HG02884 (cell line): ENCODE data around the gene PINK1.
"Not testable (repeated sequence)": the region's sequence is repeated elsewhere in the genome, so short reads cannot be mapped to it uniquely, and the experiment has no call there.

Source experiments
- ATAC-seq: cut with Tn5 transposase; IDR thresholded peaks from one replicate; pipeline ENCODE4 v1.9.1; 2021; ENCODE audit warnings: mild to moderate bottlenecking, moderate library complexity; ENCODE audit not compliant: unreplicated experiment

Gene PINK1

DNA sequence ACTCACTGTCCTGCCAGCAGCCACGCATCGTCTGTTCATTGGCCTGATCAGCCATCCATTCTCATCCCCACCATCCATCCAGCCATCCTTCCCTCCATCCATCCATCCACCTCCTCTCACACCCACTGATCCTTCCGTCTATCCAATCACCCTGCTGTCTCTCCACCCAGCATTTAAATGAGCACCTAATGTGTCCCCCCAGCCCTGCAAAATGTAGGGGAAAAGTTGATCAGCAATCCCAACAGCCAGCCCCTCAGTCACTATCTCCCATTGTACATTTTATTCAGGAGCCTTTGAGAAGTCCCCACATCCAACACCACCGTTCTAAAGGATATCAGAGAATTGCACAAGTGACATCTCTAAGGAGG, 39.0 kb downstream of the PINK1 start:
- ATAC-seq: no peak

DNA sequence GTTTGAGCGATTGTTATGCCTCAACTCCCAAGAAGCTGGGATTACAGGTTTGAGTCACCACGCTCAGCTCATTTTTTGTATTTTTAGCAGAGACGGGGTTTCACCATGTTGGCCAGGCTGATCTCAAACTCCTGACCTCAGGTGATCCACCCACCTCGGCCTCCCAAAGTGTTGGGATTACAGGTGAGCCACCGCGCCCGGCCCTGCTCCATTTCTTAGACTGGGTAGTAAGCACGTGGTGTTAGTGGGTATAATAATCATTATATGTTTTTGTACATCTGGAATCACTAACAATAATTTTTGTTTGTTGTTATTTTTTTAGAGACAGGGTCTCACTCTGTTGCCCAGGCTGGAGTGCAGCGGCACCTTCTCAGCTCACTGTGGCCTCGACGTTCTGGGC, 40.4 kb downstream of the PINK1 start:
- not testable (repeated sequence) for ATAC-seq

DNA sequence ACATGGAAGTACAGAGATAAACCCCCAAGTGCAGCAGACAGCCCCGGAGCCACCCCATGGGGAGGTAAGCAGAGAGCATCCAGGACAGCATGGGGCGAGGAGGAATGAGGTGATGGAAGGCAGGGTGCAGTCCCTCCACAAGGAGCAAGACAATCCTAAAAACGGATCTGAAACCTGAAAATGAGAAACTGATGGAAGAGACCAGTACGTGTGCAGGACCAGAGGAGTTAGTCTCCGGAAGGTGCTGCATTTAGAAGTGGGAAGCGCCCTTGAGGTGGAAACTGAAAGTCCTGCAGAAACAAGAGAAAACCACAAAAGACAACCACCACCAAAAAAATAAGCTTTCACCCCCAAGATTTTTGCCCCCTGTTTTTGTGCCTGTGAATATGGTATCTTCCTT, 45.3 kb downstream of the PINK1 start:
- ATAC-seq: no peak

DNA sequence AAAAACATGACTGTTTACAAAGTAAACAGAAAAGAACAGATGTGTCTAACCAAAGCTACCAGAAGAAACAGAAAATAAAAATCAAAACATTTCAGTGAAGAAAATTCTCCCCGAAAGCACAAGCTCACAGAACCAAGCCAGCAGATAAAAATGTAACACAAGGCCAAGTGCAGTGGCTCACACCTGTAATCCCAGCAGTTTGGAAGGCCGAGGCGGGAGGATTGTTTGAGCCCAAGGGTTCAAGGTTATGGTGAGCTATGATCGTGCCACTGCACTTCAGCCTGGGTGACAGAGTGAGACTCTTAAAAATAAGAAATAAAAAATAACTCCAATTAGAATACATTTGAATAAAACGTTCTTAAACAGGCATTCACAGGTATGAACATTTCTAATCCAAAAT, 47.0 kb downstream of the PINK1 start:
- no peak for ATAC-seq

DNA sequence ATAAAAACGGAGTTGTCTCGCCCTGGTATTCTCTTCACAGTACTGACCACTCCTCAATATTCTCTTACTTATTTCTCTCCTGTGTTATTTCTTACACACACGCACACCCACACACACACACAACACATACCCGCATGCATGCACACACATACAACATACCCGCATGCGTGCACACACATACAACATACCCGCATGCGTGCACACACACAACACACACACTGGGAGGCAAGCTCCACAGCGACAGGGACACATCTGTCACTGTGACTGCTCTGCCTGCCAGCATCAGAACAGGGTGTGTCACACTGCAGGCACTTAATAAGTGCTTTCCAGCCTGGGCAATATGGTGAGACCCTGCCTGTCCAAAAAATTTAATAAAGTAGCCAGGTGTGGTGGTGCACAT, 48.7 kb downstream of the PINK1 start:
- no peak for ATAC-seq

DNA sequence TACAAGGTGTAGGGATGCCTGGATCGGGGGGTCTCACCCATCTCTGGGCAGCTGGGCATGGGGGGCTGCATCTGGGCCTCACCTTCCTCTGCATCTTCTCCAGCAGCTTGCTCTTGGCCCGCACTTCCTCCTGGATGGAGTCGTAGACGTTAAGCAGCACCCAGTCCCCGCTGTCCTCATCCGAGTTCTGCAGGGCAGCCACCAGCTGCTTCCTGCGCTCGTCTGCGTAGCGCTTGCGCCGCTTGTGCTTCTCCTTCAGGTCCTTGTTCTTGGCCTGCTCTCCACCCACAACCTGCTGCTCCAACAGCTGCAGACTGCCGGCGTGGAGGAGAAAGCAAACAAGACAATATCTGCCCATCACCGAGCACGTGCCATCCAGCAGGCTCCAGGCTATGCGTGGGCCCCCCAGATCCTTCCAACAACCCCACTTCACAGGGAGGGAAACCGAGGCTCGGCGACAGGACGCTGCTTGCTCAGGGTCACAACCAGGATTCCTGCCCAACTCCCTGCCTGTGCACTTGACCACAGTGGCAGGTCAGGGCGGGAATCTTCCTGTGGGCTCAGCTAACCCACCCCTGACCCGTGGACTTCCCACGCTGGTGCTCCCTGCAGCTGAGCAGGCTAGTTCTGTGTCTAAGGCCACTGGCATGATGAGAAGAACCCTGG, 49.4 kb downstream of the PINK1 start:
- no peak for ATAC-seq

DNA sequence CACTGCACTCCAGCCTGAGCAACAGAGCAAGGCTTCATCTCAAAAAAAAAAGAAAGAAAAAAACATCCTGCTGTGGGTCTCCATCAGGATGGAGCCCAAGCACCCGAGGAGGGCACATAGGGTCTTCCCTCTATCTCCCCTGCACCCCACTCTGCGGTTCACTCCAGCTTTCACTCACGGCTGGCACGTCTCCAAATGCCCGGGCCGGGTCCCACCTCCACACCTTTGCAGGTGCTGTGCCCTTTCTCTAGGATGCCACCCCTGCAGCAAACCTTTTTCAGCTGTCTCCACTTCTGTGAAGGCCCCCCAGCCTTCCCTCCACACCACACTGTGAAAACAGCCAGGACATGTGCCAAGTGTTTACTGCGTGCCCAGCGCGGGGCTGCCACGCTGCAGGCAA, 50.4 kb downstream of the PINK1 start:
- ATAC-seq: no peak

DNA sequence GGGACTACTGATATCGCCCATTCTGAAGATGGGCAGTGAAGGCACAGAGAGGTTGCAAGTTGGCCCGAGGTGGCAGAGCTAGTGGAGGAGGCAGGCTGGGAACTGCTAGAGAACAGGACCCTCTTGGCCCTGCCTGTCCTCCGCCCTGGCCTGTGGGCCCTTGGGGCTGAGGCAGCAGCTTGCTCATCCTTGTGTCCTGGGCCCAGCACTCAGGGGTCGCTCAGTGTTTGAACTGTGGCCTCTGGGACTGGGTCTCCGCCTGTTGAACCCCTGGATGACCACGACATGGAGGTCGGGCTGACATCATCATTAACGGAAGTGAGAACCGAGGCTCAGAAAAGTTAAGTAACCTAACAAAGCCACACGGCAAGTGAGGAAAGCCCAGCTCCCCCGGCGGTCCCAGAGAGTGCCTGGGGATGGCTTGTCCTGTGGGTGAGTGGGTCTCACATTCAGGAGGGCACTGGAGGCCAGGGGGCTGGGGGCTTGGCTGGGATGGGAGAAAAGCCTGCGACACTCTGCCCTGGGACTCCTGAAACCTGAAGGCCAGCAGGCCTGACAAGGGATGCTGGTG, 50.9 kb downstream of the PINK1 start:
- no peak for ATAC-seq

DNA sequence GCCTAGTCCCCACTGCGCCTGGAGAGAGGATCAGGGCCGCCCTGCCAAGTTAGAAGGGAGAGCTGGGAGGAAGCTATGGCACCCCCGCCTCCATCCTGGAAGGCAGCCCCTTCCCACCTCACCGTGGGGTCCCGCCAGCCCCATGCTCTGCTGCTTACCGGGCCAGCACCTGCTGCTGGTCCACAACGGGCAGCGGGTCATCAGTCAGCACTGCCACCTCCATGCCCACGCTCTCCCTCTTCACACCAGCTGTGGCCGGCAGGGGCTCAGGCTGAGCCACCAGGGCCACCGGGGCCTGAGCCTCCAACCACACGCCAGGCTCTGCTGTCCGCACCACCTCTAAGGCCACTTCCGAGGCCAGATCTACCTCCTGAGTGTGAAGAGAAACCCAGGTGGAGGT, 51.4 kb downstream of the PINK1 start:
- ATAC-seq: no peak

DNA sequence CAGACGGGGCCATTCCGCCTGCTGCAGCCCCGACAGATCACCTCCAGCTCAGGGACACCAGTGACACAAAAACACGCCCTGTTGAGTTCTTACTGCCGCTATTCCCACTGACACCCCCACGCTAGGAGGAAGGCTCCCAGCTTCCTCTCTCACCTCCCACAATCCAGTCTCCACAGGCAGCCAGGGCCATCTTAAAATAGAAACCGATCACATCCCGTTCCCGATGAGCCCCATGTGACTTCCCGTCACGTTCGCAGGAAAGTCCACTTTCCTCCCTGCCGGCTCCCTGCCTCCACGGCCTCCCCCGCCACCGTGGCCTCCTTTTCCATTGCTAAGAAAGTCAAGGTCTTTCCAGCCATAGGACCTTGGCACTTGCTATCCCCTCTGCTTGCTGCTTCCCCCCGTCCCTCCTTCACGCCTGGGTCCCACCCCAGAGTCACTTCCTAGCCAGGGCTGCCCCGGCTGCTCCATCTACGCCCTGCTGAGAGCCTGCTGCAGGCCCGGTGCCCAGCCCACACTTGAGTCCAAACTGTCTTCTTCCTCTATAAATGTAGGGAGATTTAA, 51.9 kb downstream of the PINK1 start:
- no peak for ATAC-seq

DNA sequence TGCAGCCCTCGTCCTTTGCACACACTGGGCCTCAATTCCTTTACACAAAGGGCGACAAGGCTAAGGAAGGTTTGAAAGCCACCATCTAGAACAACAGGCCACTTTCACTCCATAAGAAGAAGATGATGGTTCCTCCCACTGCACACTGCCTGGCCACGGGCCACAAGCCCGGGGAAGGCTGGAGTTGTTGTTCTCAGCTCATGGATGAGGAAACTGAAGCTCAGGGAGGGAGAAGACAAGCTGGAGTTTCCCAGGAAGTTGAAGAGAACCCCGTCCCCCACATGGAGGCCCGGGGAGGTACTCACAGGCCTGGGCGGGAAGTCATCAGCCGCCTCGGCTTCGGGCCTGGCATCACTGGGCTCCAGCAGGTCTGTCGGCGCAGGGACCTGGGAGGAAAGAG, 52.5 kb downstream of the PINK1 start:
- no peak for ATAC-seq

DNA sequence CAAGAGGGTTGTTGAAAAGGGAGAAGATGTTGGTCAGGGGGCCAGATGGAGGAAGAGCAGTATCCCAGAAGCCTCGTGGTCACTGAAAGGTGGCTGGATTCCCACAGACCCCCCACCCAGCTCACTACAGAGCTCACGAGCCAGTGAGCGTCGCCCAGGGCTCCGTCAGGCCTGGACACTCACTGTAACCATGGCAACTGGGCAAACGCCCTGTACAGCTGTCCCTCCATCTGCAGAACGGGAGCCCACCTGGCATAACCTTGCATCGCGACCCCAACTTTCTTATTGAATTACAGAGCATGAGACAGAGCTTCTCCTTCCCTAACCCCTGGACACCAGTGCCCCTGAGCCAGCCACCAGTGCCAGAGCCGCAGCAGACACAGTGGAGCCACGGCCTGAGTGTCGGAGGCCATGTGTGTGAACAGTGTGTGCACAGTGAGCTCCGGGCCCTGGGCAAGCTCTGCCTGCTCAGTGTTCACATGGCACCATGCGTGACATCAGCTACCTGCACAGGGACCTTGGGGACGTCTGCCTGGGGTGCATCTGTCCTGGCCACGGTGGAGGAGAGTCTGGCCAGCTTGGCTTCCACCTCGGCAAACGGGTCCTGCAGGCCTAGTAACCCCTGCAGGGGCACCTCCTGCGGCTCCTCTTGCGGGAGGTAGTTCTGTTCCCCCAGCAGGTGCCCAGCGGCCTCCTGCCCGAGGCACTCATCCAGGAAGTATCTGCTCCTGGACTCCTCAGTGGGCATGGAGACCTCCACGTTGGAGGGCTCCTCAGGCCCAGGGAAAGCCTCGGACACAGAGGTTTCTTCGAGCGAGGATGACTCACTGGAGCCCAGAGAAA, 53.8 kb downstream of the PINK1 start:
- no peak for ATAC-seq

DNA sequence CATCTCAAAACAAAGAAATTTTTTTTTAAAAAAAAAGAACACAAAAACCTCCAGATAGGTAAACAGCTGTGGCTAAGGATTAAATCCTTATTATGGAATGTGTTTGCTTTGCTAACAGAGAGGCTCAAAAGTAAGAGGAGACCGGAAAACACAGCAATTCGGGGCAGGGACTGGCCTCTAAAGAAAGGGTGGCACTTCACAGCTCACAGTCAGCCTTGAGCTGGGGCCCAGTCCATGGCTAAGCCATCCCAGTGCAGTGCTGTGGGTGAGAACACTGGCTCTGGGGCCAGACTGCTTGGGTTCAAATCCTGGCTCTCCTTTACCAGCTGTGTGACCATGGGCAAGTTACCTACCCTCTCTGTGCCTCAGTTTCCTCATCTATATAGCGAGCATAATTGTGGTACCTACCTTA, 56.4 kb downstream of the PINK1 start:
- no peak for ATAC-seq

DNA sequence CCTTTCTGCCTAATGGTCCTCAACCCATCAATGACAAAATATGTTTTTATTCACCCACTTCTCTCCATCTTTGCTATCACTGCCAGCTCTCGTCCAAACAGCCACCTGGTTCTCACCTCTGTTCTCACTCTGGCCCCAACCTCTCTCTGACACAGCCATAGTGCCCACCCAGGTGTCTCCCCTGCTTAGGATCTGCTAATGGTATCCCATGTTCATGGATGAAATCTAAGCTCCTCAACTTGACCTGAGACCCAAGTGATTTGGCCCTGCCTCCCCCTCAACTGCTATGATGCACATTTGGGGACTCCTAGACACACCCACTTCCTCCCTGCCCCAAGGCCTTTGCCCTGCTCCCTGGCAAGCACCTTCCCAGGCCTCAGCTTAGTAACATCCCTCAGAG, 58.6 kb downstream of the PINK1 start:
- no peak for ATAC-seq

DNA sequence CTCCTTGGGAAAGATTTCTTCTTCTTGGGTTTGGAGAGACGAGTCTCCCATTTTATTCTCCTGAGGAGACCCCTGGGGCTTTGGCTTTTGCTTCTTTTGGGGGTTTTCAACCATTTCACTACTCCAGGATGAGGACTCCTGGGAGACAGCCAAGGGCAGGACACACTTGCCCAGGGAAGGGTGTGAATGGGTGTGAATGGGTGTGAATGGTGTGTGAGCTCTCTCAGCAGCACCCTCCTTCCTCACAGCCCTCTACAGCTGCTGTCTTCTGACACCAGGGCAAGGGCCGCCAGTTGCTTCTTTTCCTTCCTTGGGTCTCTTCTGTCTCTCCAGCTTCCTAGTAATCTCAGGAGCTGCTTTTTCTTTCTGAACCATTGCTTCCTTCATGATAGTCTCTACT, 60.4 kb downstream of the PINK1 start:
- no peak for ATAC-seq

DNA sequence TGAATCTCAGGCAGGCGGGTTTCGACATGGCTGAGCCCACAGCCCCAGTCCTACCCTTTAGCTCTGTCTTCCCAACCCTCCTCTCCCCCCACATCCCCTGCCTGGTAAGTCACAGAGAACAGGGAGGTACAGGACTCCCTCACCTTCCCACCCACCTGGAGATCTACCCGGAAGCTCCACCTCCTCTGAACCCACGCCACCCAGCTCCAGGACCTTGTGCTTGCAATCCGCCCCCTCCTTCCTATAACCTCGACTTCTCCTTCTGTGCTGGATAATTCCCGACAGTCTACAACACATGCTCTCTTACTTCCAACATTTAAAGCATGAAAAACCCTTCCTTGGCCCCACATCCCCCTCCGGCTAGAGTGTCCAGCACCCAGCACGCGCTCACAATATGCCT, 62.3 kb downstream of the PINK1 start:
- no peak for ATAC-seq

DNA sequence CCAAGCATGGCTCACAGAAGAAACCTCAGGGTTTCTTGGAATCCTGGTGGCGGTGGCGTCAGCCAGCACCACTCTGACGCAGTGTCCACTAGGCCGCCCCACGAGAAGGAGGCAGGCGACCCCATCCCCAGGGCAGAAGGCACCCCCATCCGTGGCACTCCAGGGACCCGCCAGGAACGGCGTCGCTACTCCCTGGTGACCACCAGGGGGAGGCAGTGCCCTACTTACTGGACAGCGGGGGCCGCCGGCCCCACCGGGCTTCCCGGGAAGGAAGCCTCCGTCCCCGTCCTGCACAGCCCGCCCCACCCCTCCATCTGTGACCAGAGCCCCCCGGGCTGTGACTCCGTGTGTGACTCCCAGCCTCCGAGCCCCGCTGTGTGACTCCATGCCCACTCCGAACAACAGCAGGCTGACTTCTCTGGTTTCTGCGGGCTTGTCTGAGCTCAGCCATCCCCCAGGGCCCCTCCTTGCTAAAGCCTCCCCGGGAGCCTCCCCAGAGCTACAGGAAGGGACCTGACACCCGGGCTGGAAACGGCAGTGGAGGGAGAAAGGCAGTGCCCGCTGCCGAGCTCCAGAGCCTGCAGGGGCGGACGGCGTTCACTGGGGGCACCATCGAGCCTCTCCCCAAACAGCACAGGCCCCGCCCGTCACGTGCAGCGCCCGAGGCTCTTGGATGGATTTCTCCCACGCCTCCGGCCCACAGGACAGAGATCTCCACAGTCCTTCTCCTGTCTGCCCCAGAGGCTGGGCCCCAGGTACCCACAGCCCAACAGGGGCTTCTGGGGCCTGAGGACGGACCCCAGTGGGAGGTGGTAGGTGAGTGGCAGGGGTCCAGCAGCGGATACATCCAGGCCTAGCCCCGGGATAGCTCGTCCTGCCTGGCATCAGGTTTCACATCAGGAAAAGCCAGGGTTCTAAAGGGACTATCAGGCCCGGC, 63.4 kb downstream of the PINK1 start:
- no peak for ATAC-seq

DNA sequence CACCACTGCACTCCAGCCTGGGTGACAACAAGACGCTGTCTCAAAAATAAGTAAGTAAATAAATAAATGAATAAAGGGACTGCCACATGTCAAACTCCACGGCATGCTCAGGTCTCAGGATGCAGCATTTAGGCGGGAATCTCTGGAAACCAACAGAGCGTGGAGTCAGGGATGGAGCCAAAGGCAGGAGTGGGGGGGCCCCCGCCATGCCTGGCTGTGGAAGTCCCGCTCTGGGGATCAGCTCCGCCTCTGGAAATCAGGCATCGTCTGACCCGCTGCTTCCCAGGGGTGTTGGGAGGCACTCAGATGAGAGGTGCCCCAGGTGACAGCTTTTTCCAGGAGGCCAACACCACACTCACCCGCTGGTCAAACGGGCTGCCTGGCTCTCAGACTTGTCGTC, 64.3 kb downstream of the PINK1 start:
- ATAC-seq: no peak

DNA sequence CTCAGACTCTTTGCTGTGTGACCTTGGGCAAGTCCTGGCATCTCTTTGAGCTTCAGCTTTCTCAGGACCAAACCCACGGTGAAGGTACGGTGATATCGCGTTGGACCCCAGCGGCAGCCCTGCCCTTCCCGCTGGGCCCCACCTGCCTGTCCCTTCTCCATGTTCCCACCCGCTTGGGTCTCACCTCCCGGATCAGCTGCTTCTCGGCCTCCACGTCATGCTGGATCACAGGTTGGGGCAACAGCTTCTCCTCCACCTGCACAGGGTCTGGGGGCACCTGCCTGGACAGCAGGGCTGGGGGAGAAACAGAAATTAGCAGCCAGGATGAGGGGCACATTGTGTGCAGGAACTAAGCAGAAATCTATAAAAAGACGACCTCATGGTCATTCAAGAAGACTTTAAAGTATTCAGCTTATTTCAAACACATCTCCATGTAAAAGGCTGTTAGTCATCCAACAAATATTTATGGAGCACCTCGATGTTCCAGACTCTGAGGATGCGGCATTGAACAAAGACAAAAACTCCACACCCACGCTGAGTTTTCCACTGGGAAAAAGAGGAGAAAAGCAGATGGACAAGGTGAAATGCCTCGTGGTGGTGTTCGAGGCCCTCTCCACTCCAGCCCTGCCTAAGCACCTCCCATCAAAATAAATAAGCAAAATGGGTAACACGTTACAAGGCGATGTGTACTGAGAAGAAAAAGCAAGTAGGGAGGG, 65.1 kb downstream of the PINK1 start:
- ATAC-seq: no peak

DNA sequence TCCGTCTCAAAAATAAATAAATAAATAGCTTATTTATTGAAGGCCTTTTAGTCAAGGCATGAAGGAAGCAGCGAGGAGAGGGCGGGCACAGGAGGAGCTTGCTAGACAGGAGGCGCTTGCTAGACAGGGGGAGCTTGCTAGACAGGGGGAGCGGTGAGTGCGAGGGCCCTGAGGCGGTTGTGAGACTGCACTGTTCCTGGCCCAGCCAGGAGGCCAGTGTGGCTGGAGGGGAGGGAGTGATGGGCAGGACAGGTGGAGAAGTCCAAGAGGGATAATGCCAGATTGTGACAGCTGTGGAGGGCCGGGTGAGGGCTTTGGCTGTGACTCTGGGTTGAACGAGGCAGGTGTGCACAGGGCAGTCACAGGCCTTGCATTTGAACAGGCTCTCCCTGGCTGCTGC, 66.3 kb downstream of the PINK1 start:
- ATAC-seq: no peak
